ENCODE data around the gene ALG1. TPM values are rescaled to one million over a fixed set of nuclear protein-coding genes. Genes with fewer than 3 reads are reported as not detected.
"Not testable (repeated sequence)": the region's sequence is repeated elsewhere in the genome, so short reads cannot be mapped to it uniquely, and the experiment has no call there.

The ALG1 gene
- total RNA-seq, 1 donor from 2014 or later, result 30.4 TPM

DNA sequence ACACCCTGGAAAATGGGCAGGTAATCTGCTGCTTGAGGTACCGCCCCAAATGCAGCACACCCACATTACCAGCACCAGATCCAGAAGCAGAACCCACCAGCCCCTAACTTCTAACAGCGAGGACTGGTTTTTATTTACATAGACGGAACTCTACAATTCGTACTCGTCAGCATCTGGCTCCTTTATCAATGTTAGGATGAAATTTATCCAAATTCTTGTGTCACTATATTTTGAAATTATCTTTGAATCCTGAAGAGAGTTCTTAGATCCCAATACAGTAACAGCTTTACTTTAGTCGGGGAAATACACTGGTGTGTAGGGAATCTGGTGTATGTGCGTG, 332 bp upstream of the ALG1 start:
- DNase-seq (ENCODE audit: extremely low spot score, unreplicated experiment), result no peak
- Mint-ChIP-seq H3K4me3 (peak overlapping the region; percentile 96), H3K27ac (peak overlapping the region; percentile 88), H3K27me3 (peaks cover 12% of the 10 kb centered on the region), H3K4me1 (ENCODE audit: unreplicated experiment) (peaks cover 9% of the 10 kb centered on the region), H3K9me3 (no peaks in the 10 kb centered on the region), H3K36me3 (peaks cover 4% of the 10 kb centered on the region)
- TF ChIP-seq CTCF (conservative IDR thresholded peaks at IDR 0.05), result no peak

GRCh38 chr16:5072334-5073278, 963 bp downstream of the ALG1 start:
- peaks cover 5% of the 10 kb centered on the region for H3K27me3 Mint-ChIP-seq
- peak overlapping the region; percentile 96 for H3K4me3 Mint-ChIP-seq
- no peak for DNase-seq (ENCODE audit: extremely low spot score, unreplicated experiment)
- H3K4me1 Mint-ChIP-seq (ENCODE audit: unreplicated experiment), result peaks cover 9% of the 10 kb centered on the region
- H3K27ac Mint-ChIP-seq, result peak overlapping the region; percentile 88
- no peak for TF ChIP-seq CTCF (conservative IDR thresholded peaks at IDR 0.05)
- peaks cover 4% of the 10 kb centered on the region for H3K36me3 Mint-ChIP-seq
- H3K9me3 Mint-ChIP-seq, result no peaks in the 10 kb centered on the region

GRCh38 chr16:5073279-5073629, 1.6 kb downstream of the ALG1 start:
- TF ChIP-seq CTCF (conservative IDR thresholded peaks at IDR 0.05), result no peak
- H3K27ac Mint-ChIP-seq, result no peak overlapping the region
- DNase-seq (ENCODE audit: extremely low spot score, unreplicated experiment), result no peak

GRCh38 chr16:5073771-5074170, 2.1 kb downstream of the ALG1 start:
- H3K27ac Mint-ChIP-seq; H3K4me1 Mint-ChIP-seq (ENCODE audit: unreplicated experiment); H3K4me3 Mint-ChIP-seq; H3K36me3 Mint-ChIP-seq; DNase-seq (ENCODE audit: extremely low spot score, unreplicated experiment); H3K27me3 Mint-ChIP-seq; H3K9me3 Mint-ChIP-seq: not testable (repeated sequence)

More at GRCh38 chr16:5073279-5073629, 1.6 kb downstream of the ALG1 start:
- Mint-ChIP-seq H3K36me3 (peaks cover 4% of the 10 kb centered on the region), H3K4me1 (ENCODE audit: unreplicated experiment) (peaks cover 9% of the 10 kb centered on the region), H3K9me3 (no peaks in the 10 kb centered on the region), H3K27me3 (no peaks in the 10 kb centered on the region), H3K4me3 (peak overlapping the region; percentile 96)

GRCh38 chr16:5075637-5076036, 4.0 kb downstream of the ALG1 start:
- H3K4me1 Mint-ChIP-seq (ENCODE audit: unreplicated experiment), result peaks cover 9% of the 10 kb centered on the region
- H3K27ac Mint-ChIP-seq, result no peak overlapping the region
- H3K4me3 Mint-ChIP-seq, result no peak overlapping the region
- DNase-seq (ENCODE audit: extremely low spot score, unreplicated experiment), result no peak
- peaks cover 4% of the 10 kb centered on the region for H3K36me3 Mint-ChIP-seq
- no peaks in the 10 kb centered on the region for H3K27me3 Mint-ChIP-seq
- H3K9me3 Mint-ChIP-seq, result no peaks in the 10 kb centered on the region
- no peak for TF ChIP-seq CTCF (conservative IDR thresholded peaks at IDR 0.05)

GRCh38 chr16:5077304-5077703, 5.7 kb downstream of the ALG1 start:
- TF ChIP-seq CTCF (conservative IDR thresholded peaks at IDR 0.05), result no peak
- no peak for DNase-seq (ENCODE audit: extremely low spot score, unreplicated experiment)
- H3K4me3 Mint-ChIP-seq, result no peak overlapping the region
- H3K27me3 Mint-ChIP-seq, result no peaks in the 10 kb centered on the region
- H3K36me3 Mint-ChIP-seq, result peaks cover 4% of the 10 kb centered on the region
- no peaks in the 10 kb centered on the region for H3K9me3 Mint-ChIP-seq
- peaks cover 9% of the 10 kb centered on the region for H3K4me1 Mint-ChIP-seq (ENCODE audit: unreplicated experiment)
- no peak overlapping the region for H3K27ac Mint-ChIP-seq
